Measurements from ENCODE around the gene SEMA5B.

DNA sequence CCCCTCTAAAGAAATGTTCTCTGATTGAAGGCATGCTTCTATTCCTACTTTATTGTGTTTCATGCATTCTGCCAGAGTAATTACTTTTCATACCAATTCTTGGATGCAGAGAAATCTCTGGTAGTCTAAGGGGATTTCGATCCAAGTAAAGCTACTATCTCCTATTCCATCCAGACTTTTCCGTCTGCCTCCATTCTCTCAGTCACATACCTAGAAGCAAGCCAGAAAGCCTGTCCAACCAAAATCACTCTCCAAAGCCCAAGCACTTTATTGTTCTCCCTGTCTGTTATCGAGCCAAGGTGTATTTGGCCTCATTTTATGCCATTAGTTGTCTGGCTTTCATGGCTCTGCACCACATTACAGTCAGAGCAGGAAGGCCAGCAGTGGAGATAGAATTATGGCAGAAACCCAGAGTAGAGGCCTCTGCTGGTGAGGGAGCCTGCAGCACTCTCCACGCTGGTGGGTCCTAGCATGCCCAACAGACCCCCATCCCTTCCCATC is 136.8 kb downstream of the SEMA5B start:
- no peak for TF ChIP-seq EZH2 (IDR thresholded peaks at IDR 0.05; ENCODE audit: insufficient read depth, low read length)
- TF ChIP-seq, protein P1, sequence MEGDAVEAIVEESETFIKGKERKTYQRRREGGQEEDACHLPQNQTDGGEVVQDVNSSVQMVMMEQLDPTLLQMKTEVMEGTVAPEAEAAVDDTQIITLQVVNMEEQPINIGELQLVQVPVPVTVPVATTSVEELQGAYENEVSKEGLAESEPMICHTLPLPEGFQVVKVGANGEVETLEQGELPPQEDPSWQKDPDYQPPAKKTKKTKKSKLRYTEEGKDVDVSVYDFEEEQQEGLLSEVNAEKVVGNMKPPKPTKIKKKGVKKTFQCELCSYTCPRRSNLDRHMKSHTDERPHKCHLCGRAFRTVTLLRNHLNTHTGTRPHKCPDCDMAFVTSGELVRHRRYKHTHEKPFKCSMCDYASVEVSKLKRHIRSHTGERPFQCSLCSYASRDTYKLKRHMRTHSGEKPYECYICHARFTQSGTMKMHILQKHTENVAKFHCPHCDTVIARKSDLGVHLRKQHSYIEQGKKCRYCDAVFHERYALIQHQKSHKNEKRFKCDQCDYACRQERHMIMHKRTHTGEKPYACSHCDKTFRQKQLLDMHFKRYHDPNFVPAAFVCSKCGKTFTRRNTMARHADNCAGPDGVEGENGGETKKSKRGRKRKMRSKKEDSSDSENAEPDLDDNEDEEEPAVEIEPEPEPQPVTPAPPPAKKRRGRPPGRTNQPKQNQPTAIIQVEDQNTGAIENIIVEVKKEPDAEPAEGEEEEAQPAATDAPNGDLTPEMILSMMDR (IDR thresholded peaks at IDR 0.05; ENCODE audit: insufficient read depth, low read depth, low read length): no peak
